Activated CD8-positive, alpha-beta memory T cell treated with anti-CD3 and anti-CD28 coated beads, Interleukin-2, amount 50 U/mL, for 1 hour (primary cell): ENCODE measurements around the gene GATD1.

ENCODE experiments used
- DNase-seq: peaks from one replicate; pipeline ENCODE4 v3.0.0-alpha.2; 2020; ENCODE audit errors: extremely low read depth

Gene GATD1

DNA sequence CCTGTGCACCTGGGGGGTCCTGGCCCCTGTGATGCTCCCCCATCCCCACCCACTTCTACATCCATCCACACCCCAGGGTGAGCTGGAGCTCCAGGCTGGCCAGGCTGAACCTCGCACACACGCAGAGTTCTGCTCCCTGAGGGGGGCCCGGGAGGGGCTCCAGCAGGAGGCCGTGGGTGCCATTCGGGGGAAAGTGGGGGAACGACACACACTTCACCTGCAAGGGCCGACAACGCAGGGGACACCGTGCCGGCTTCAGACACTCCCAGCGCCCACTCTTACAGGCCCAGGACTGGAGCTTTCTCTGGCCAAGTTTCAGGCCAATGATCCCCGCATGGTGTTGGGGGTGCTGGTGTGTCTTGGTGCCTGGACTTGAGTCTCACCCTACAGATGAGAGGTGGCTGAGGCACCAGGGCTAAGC lies 50.0 kb downstream of the GATD1 start:
- DNase-seq, result no peak

- DNase-seq, result no peak
These were observed 50.7 kb downstream of the GATD1 start for GRCh38 chr11:726278-727220.

DNA sequence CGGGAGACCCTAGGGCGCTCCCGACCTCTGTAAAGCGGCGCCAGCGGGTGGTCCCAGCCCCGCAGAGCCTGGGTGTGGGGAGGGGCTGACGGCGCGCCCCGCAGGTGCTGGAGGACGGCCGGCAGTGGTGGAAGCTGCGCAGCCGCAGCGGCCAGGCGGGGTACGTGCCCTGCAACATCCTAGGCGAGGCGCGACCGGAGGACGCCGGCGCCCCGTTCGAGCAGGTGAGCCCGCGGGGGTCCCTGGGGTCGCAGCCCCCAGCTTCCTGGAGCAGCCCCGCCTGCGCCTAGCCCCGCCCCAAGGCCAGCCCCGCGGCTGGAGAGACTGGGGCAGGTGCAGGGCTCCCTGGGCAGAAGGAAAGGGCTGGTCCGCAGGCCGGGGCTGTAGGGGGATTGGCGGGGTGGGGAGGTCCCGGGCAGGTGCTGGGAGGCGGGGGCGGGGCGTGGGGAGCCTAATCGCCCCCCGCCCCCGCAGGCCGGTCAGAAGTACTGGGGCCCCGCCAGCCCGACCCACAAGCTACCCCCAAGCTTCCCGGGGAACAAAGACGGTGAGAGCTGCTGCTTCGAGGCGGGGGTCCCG lies 51.6 kb downstream of the GATD1 start:
- DNase-seq, result no peak

DNA sequence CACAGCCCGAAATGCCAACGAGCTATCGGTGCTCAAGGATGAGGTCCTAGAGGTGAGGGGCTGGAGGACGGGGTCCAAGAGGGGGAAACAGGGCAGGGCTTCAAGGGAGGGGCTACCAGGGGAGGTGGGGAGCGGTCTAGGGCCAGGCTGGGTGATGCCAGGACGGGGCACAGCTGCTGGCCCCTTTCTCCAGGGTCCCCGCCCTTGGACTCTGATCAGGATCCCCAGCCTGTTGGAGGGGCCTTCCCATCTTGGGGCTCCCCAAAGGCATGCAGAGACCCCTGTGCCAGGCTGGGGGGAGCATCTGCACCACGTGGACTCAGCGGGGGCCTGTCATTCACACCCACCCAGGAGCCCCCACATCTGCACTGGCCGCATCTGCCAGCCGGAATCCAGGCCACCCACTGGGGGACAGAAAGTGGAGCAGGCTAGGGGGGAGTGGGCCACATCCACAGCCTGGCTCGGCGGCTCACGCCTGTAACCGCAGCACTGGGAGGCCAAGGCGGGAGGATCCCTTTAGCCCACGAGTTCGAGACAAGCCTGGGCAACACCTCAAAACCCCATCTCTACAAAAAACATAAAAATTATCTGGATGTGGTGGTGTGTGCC lies 52.4 kb downstream of the GATD1 start:
- no peak for DNase-seq

- no peak for DNase-seq
These were observed 53.1 kb downstream of the GATD1 start for GRCh38 chr11:724049-724777.

GRCh38 chr11:723120-723883 lies 54.0 kb downstream of the GATD1 start:
- no peak for DNase-seq

GRCh38 chr11:722346-722811 lies 54.9 kb downstream of the GATD1 start:
- DNase-seq, result no peak

DNA sequence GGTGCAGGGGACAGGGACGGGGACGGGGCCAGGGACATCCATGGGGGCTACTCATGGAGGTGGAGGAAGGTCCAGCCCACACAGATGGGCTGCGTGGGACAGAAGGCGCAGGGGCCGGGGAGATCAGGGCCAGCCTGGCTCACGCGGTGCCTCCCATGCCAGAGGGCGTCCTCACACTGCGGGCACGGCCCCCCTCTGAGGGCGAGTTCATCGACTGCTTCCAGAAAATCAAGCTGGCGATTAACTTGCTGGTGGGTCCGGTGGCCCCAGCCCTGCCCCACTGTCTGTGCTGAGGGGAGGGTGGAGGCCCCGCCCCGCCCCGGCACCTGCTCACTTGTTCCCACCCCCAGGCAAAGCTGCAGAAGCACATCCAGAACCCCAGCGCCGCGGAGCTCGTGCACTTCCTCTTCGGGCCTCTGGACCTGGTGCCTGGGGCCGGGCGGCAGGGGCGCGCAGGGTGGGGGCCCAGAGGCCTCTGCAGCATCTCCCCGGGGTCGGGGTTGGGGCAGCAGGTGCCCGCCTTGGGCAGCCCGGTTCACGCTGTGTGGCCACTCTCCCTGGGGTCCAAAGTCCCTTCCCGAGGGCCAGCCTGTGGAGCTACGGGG lies 55.4 kb downstream of the GATD1 start:
- DNase-seq, result no peak

- DNase-seq, result no peak
These were observed 56.0 kb downstream of the GATD1 start for GRCh38 chr11:721247-721740.

DNA sequence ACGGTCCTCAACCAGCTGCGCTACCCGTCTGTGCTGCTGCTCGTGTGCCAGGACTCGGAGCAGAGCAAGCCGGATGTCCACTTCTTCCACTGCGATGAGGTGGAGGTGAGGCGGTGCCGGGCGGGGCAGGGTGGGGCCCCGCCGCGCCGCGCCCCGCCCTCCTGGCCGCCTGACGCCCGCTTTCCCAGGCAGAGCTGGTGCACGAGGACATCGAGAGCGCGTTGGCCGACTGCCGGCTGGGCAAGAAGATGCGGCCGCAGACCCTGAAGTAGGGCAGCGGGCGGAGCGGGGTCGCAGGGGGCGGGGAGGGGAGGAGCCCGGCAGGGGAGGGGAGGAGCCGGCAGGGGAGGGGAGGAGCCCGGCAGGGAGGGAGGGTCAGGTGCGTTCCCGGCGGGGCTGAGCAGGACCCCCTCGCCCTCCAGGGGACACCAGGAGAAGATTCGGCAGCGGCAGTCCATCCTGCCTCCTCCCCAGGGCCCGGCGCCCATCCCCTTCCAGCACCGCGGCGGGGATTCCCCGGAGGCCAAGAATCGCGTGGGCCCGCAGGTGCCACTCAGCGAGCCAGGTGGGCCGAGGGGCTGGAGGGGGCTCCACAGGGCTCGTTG lies 56.5 kb downstream of the GATD1 start:
- no peak for DNase-seq

DNA sequence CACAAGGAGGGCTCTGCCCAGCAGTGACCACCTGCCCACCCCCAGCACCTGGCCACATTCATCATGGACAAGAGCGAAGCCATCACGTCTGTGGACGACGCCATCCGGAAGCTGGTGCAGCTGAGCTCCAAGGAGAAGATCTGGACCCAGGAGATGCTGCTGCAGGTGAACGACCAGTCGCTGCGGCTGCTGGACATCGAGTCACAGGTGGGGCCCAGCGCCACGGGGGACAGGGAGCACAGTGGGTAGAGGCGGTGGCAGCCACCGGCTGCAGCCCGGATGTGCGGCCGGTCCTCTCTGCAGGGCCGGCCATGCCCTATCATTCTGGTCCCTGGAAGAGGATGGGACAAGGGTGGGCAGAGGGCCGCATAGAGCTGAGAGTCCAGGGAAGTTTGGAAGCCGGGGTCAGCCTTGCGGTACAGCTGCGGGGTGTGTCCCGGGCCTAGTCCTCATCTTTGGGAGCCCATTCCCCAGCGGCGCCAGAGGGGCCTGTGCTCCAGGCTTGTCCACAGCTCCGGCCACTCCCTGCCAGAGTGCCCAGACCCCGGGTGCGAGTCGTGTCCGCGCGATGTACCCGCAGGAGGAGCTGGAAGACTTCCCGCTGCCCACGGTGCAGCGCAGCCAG lies 57.2 kb downstream of the GATD1 start:
- DNase-seq, result no peak

DNA sequence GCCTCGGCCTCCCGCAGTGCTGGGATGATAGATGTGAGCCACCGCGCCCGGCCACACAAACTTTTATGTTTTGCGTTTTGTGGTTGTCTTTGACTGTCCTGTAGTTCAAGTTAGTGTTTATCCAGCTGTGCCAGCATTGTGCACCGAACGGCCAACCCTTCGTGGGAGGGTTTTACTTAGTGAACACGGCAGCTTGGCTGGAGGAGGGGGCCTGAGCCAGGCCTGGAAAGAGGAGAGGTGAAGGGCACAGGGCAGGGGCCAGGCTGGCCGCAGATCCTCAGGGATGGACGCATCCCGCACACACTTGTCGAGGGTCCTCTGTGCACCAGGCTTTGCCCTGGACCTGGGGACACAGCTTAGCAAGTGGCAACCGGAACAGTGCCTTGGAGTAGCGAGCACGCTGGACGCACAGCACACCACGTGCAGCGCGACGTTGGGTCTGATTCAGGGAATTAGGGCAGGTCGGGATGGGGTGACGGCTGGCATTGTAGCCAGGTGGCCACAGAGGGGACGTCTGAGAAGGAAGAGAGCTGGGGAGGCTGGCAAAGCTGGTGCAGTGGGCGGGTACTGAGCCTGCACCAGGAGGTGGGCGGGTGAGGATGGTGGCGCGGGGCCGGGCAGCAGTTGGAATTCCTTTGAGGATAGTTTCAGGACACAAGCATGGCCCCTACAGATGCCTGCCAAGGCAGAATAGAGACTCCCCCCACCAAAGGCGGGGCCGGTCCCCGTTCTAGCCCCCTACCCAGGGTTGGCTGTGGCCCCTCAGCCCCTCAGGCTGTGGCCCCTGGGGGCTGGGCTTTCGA lies 57.9 kb downstream of the GATD1 start:
- DNase-seq, result no peak
